Stimulated activated effector memory CD8-positive, alpha-beta T cell treated with anti-CD3 and anti-CD28 coated beads, Interleukin-12 subunit alpha, Interleukin-12 subunit beta, amount 100 ng/mL, for 72 hours (primary cell): ENCODE data around the gene CCDC71.
A peak's percentile ranks its signal among the peaks of the same experiment; 100 is the strongest.

Experiments
- ATAC-seq: fragments of 150-1000 bp; cut with Tn5 transposase; 2 replicates; pipeline ENCODE4 v1.10.0; 2021
- DNase-seq, 2 donors: peaks; one replicate each; pipeline ENCODE4 v3.0.0; 2021 to 2022; ENCODE audit warnings: low spot score in 2 of 2
- H3K27ac Mint-ChIP-seq: one replicate; pipeline ENCODE4 v1.8.0; 2022; ENCODE audit warnings: mild to moderate bottlenecking, mixed read lengths
- H3K36me3 Mint-ChIP-seq: one replicate; pipeline ENCODE4 v1.8.0; 2022; ENCODE audit warnings: mild to moderate bottlenecking, mixed read lengths
- H3K4me1 Mint-ChIP-seq: one replicate; pipeline ENCODE4 v1.8.0; 2022; ENCODE audit warnings: mixed read lengths
- H3K4me3 Mint-ChIP-seq: one replicate; pipeline ENCODE4 v1.8.0; 2022; ENCODE audit warnings: mild to moderate bottlenecking, mixed read lengths
- H3K9me3 Mint-ChIP-seq: one replicate; pipeline ENCODE4 v1.8.0; 2022; ENCODE audit warnings: mixed read lengths

CCDC71 gene

GRCh38 chr3:49165771-49166751, at the start of gene CCDC71:
Gene CCDC71, minus strand, starts transcription at chr3:49166331. Its CDS starts 2,123 bp downstream, at chr3:49164208.
- Mint-ChIP-seq H3K9me3 (no peaks in the 10 kb centered on the region), H3K4me1 (peaks cover 41% of the 10 kb centered on the region), H3K4me3 (peak within 1 kb of the TSS; percentile 92), H3K27ac (peak within 1 kb of the TSS; percentile 95), H3K36me3 (peaks cover 29% of the 10 kb centered on the region)
- ATAC-seq: peak; percentile 81
- DNase-seq: peak; percentile 63 to 86

- H3K27ac Mint-ChIP-seq: no peak overlapping the region
- H3K36me3 Mint-ChIP-seq: no peaks in the 10 kb centered on the region
- H3K4me3 Mint-ChIP-seq: no peak overlapping the region
- no peak for DNase-seq
- no peaks in the 10 kb centered on the region for H3K9me3 Mint-ChIP-seq
- no peak for ATAC-seq
- no peaks in the 10 kb centered on the region for H3K4me1 Mint-ChIP-seq
Observed at GRCh38 chr3:49213998-49214397, 47.9 kb upstream of the CCDC71 start.

DNA sequence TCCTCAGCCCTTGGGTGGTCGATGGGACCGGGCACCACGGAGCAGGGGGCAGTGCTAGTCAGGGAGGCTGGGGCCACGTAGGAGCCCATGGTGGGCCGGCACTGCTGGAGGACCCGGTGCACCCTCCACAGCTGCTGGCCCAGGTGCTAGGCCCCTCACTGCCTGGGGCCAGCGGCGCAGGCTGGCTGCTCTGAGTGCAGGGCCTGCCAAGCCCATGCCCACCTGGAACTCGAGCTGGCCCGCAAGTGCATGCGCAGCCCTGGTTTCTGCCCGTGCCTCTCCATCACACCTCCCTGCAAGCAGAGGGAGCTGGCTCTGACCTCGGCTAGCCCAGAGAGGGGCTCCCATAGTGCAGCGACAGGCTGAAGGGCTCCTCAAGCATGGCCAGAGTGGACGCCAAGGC, 47.4 kb upstream of the CCDC71 start:
- no peak overlapping the region for H3K4me3 Mint-ChIP-seq
- H3K27ac Mint-ChIP-seq: no peak overlapping the region
- ATAC-seq (no peak), DNase-seq (no peak)
- H3K4me1 Mint-ChIP-seq: no peaks in the 10 kb centered on the region
- no peaks in the 10 kb centered on the region for H3K9me3 Mint-ChIP-seq
- no peaks in the 10 kb centered on the region for H3K36me3 Mint-ChIP-seq

DNA sequence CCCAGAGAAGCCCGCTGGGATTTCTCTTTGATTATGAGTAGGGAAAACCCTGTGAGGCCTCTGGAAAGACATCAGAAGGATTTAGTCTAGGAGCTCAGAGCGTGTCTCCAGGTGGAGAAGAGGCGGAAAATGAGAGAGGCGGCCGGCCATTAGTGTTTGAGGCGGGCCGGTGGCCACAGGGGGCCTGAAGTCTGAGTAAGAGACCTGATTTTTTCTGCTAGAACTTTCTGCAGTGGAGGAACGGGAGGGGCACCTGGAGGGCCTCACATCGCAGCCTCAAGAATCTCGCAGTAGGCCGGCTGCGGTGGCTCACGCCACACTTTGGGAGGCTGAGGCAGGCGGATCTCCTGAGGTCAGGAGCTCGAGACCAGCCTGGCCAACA, 33.8 kb upstream of the CCDC71 start:
- no peaks in the 10 kb centered on the region for H3K9me3 Mint-ChIP-seq
- H3K4me1 Mint-ChIP-seq: no peaks in the 10 kb centered on the region
- ATAC-seq: no peak
- no peak overlapping the region for H3K27ac Mint-ChIP-seq
- H3K4me3 Mint-ChIP-seq: no peak overlapping the region
- DNase-seq: no peak
- no peaks in the 10 kb centered on the region for H3K36me3 Mint-ChIP-seq

GRCh38 chr3:49199239-49199899, 33.2 kb upstream of the CCDC71 start:
- Mint-ChIP-seq H3K27ac (no peak overlapping the region), H3K4me1 (no peaks in the 10 kb centered on the region), H3K36me3 (no peaks in the 10 kb centered on the region), H3K4me3 (no peak overlapping the region), H3K9me3 (no peaks in the 10 kb centered on the region)
- ATAC-seq: no peak
- no peak for DNase-seq

- DNase-seq (no peak), ATAC-seq (no peak)
- H3K27ac Mint-ChIP-seq: no peak overlapping the region
- H3K4me3 Mint-ChIP-seq: no peak overlapping the region
- no peaks in the 10 kb centered on the region for H3K9me3 Mint-ChIP-seq
- no peaks in the 10 kb centered on the region for H3K36me3 Mint-ChIP-seq
- no peaks in the 10 kb centered on the region for H3K4me1 Mint-ChIP-seq
Observed at GRCh38 chr3:49198611-49199230, 32.6 kb upstream of the CCDC71 start.

DNA sequence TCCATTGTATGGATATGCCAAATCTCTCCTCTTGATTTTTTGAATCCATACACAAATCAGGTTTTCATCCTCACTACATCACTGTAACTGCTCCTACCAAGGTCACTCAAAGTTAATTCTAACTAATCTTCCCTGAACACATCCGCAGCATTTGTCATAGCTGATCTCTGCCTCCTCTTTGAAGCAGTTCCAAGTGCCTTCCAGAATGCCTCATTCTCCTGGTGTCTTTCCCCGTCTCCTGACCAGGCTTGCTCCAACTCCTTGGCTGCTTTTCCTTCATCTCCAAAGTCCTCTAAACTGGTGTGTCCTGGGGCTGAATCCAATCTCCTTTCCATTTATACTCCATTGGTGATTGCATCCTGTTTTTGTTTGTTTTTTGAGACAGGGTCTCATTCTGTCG, 32.0 kb upstream of the CCDC71 start:
- Mint-ChIP-seq H3K36me3 (no peaks in the 10 kb centered on the region), H3K4me1 (no peaks in the 10 kb centered on the region), H3K4me3 (no peak overlapping the region), H3K27ac (no peak overlapping the region), H3K9me3 (no peaks in the 10 kb centered on the region)
- ATAC-seq (no peak), DNase-seq (no peak)

- Mint-ChIP-seq H3K9me3 (no peaks in the 10 kb centered on the region), H3K36me3 (no peaks in the 10 kb centered on the region), H3K4me1 (no peaks in the 10 kb centered on the region), H3K27ac (no peak overlapping the region), H3K4me3 (no peak overlapping the region)
- ATAC-seq: no peak
- no peak for DNase-seq
Observed at GRCh38 chr3:49191741-49192140, 25.6 kb upstream of the CCDC71 start.

DNA sequence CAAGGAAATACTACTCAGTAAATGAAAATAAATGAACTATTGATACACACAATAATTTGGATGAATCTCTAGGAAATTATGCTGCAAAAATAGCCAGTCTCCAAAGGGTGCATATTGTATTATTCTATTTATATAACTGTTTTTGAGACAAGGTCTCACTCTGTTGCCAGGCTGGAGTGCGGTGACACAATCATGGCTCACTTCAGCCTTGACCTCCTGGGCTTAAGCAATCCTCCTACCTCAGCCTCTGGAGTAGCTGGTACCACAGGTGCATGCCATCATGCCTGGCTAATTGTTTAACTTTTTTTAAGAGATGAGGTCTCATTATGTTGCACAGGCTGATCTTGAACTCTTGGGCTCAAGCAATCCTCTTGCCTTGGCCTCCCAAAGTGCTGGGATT, 17.7 kb upstream of the CCDC71 start:
- Mint-ChIP-seq H3K4me3 (no peak overlapping the region), H3K9me3 (no peaks in the 10 kb centered on the region), H3K36me3 (no peaks in the 10 kb centered on the region), H3K4me1 (no peaks in the 10 kb centered on the region), H3K27ac (no peak overlapping the region)
- no peak for ATAC-seq
- no peak for DNase-seq

GRCh38 chr3:49182682-49183081, 16.6 kb upstream of the CCDC71 start:
- Mint-ChIP-seq H3K4me1 (no peaks in the 10 kb centered on the region), H3K27ac (no peak overlapping the region), H3K9me3 (no peaks in the 10 kb centered on the region), H3K4me3 (no peak overlapping the region), H3K36me3 (no peaks in the 10 kb centered on the region)
- no peak for ATAC-seq
- DNase-seq: no peak

DNA sequence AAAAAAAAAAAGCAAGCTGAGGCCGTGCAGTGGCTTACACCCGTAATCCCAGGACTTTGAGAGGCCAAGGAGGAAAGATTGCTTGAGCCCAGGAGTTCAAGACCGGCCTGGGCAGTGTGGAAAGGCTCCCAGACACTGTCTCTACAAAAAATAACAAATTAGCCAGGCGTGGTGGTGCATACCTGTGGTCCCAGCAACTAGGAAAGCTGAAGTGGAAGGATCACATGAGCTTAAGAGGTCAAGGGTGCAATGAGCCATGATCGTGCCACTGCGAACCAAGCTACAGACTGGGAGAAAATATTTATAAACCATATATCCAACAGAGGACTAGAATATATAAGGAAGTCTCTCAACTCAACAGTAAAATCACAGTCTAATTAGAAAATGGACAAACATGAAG, 15.2 kb upstream of the CCDC71 start:
- Mint-ChIP-seq H3K4me3 (no peak overlapping the region), H3K27ac (no peak overlapping the region), H3K36me3 (no peaks in the 10 kb centered on the region), H3K9me3 (no peaks in the 10 kb centered on the region), H3K4me1 (no peaks in the 10 kb centered on the region)
- no peak for DNase-seq
- no peak for ATAC-seq

GRCh38 chr3:49180116-49180515, 14.0 kb upstream of the CCDC71 start:
- H3K36me3 Mint-ChIP-seq: no peaks in the 10 kb centered on the region
- H3K4me1 Mint-ChIP-seq: no peaks in the 10 kb centered on the region
- DNase-seq (no peak), ATAC-seq (no peak)
- H3K9me3 Mint-ChIP-seq: no peaks in the 10 kb centered on the region
- H3K4me3 Mint-ChIP-seq: no peak overlapping the region
- H3K27ac Mint-ChIP-seq: no peak overlapping the region

DNA sequence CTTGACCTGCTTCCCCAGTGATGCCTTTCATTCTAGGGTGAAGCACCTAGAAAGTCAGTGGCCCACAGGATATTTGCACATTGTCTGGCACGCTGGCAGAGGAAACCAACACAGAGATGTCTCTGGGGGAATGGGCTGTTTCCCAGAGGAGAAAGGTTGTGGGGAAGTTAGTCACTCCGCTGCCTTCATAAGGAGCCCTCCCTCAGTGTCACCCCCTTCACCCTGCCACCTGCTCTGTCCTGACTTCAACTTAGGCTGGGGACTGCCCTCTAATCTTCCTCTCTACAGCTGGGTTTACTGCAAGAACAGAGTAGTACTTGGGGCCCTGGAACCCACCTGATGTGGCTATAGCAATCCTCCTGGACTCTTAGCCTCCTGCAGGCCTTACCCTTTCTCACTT, 10.9 kb upstream of the CCDC71 start:
- no peak for DNase-seq
- Mint-ChIP-seq H3K27ac (no peak overlapping the region), H3K36me3 (no peaks in the 10 kb centered on the region), H3K4me1 (peaks cover 2% of the 10 kb centered on the region), H3K9me3 (no peaks in the 10 kb centered on the region), H3K4me3 (no peak overlapping the region)
- no peak for ATAC-seq

- no peaks in the 10 kb centered on the region for H3K36me3 Mint-ChIP-seq
- no peak overlapping the region for H3K27ac Mint-ChIP-seq
Observed at GRCh38 chr3:49175530-49175929, 9.4 kb upstream of the CCDC71 start.

DNA sequence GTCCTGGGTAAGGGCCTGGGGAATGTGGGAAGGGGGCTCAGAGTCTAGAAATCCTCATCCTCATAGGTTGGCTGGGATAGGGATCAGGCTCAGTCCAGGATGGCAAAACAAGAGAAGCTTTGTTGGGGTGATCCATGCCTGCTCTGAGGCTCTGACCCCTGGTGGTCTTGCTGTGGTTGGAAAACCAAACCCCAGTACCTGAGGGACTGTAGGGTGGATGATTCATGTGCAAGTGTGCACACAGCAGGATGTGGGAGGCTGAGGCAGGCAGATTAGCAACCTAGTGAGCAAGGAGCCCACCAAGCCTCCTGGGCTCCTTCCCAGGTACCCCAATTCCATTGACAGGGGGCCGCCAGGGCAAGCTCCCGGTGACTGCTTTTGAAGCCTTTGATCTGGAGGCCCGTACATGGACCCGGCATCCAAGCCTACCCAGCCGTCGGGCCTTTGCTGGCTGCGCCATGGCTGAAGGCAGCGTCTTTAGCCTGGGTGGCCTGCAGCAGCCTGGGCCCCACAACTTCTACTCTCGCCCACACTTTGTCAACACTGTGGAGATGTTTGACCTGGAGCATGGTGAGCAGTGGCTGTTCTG, 8.4 kb upstream of the CCDC71 start:
- DNase-seq (no peak), ATAC-seq (no peak)
- Mint-ChIP-seq H3K36me3 (no peaks in the 10 kb centered on the region), H3K4me1 (peaks cover 15% of the 10 kb centered on the region), H3K4me3 (no peak overlapping the region), H3K9me3 (no peaks in the 10 kb centered on the region), H3K27ac (no peak overlapping the region)

More at GRCh38 chr3:49175530-49175929, 9.4 kb upstream of the CCDC71 start:
- Mint-ChIP-seq H3K4me3 (no peak overlapping the region), H3K9me3 (no peaks in the 10 kb centered on the region), H3K4me1 (peaks cover 13% of the 10 kb centered on the region)
- no peak for DNase-seq
- no peak for ATAC-seq
